ENCODE results near the gene ROCK2. TPM values are rescaled to one million over a fixed set of nuclear protein-coding genes. Genes with fewer than 3 reads are reported as not detected.

ROCK2 gene
- total and polyA plus RNA-seq, 2 donors (not counting 1 experiment from before 2014, with no cell fraction given), result 32.0 to 58.1 TPM

- TF ChIP-seq, protein P1, sequence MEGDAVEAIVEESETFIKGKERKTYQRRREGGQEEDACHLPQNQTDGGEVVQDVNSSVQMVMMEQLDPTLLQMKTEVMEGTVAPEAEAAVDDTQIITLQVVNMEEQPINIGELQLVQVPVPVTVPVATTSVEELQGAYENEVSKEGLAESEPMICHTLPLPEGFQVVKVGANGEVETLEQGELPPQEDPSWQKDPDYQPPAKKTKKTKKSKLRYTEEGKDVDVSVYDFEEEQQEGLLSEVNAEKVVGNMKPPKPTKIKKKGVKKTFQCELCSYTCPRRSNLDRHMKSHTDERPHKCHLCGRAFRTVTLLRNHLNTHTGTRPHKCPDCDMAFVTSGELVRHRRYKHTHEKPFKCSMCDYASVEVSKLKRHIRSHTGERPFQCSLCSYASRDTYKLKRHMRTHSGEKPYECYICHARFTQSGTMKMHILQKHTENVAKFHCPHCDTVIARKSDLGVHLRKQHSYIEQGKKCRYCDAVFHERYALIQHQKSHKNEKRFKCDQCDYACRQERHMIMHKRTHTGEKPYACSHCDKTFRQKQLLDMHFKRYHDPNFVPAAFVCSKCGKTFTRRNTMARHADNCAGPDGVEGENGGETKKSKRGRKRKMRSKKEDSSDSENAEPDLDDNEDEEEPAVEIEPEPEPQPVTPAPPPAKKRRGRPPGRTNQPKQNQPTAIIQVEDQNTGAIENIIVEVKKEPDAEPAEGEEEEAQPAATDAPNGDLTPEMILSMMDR (conservative IDR thresholded peaks at IDR 0.05 in 1 of 2, IDR thresholded peaks at IDR 0.05 in 1 of 2; ENCODE audit: low read depth in 1 of 2, low read length in 2 of 2), result no peak
- TF ChIP-seq EZH2 (IDR thresholded peaks at IDR 0.05; ENCODE audit: low read length, missing control alignments), result no peak
- Histone ChIP-seq H3K79me2 (ENCODE audit: control insufficient read depth, insufficient read depth, low read length) (no peaks in the 10 kb centered on the region), H3K4me3 (replicated peaks in 1 of 4; ENCODE audit: control extremely low read depth in 1 of 4, insufficient read depth in 1 of 4, low read depth in 3 of 4, low read length in 4 of 4) (no peak overlapping the region), H3K4me1 (ENCODE audit: control insufficient read depth, extremely low read depth, insufficient read depth, low read length) (peaks cover 32% of the 10 kb centered on the region), H3K36me3 (ENCODE audit: control insufficient read depth, insufficient read depth, low read length) (no peaks in the 10 kb centered on the region), H4K20me1 (ENCODE audit: control insufficient read depth, extremely low read depth, insufficient read depth, low read length) (no peaks in the 10 kb centered on the region), H2AFZ (ENCODE audit: low read length) (no peak overlapping the region), H3K9ac (ENCODE audit: insufficient read depth, low read length) (no peak overlapping the region), H3K4me2 (ENCODE audit: extremely low read depth, insufficient read depth, low read length) (no peak overlapping the region), H3K9me3 (ENCODE audit: control insufficient read depth, insufficient read depth, low read depth, low read length) (no peaks in the 10 kb centered on the region), H3K27me3 (ENCODE audit: control insufficient read depth, insufficient read depth, low read length) (no peaks in the 10 kb centered on the region), H3K27ac (ENCODE audit: insufficient read depth, low read length) (no peak overlapping the region)
- DNase-seq (ENCODE audit: low read depth in 2 of 2), result no peak
Observed at GRCh38 chr2:11388262-11389051, 44.0 kb upstream of the ROCK2 start.

DNA sequence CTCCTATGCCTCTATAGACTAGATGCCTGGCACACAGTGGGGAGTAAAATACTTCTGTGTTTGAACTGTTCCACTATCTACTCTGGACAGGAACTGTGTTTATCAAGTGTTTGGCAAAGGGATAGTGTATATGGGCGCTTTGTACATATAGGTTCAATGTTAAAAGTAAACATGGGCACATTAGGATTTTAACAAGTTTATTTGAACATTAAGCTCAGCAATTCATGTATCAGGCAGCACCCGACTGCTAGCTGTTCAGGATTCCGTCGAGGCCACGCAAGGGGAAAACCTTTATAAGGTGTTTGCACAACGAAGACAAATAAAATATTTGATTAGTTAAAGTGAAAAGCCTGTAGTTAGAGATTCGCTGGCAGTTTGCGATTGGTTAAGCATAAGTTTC is 43.4 kb upstream of the ROCK2 start:
- Histone ChIP-seq H3K4me3 (replicated peaks in 1 of 4; ENCODE audit: control extremely low read depth in 1 of 4, insufficient read depth in 1 of 4, low read depth in 3 of 4, low read length in 4 of 4) (no peak overlapping the region), H3K36me3 (ENCODE audit: control insufficient read depth, insufficient read depth, low read length) (no peaks in the 10 kb centered on the region), H3K4me2 (ENCODE audit: extremely low read depth, insufficient read depth, low read length) (no peak overlapping the region), H3K9me3 (ENCODE audit: control insufficient read depth, insufficient read depth, low read depth, low read length) (no peaks in the 10 kb centered on the region), H4K20me1 (ENCODE audit: control insufficient read depth, extremely low read depth, insufficient read depth, low read length) (no peaks in the 10 kb centered on the region), H3K27ac (ENCODE audit: insufficient read depth, low read length) (no peak overlapping the region), H3K9ac (ENCODE audit: insufficient read depth, low read length) (no peak overlapping the region), H2AFZ (ENCODE audit: low read length) (no peak overlapping the region), H3K4me1 (ENCODE audit: control insufficient read depth, extremely low read depth, insufficient read depth, low read length) (peaks cover 29% of the 10 kb centered on the region), H3K79me2 (ENCODE audit: control insufficient read depth, insufficient read depth, low read length) (no peaks in the 10 kb centered on the region), H3K27me3 (ENCODE audit: control insufficient read depth, insufficient read depth, low read length) (no peaks in the 10 kb centered on the region)
- TF ChIP-seq, protein P1 (conservative IDR thresholded peaks at IDR 0.05 in 1 of 2, IDR thresholded peaks at IDR 0.05 in 1 of 2; ENCODE audit: low read depth in 1 of 2, low read length in 2 of 2), result no peak
- TF ChIP-seq EZH2 (IDR thresholded peaks at IDR 0.05; ENCODE audit: low read length, missing control alignments), result no peak
- no peak for DNase-seq (ENCODE audit: low read depth in 2 of 2)

GRCh38 chr2:11387100-11387390 is 42.6 kb upstream of the ROCK2 start:
- Histone ChIP-seq H3K4me2 (ENCODE audit: extremely low read depth, insufficient read depth, low read length) (no peak overlapping the region), H4K20me1 (ENCODE audit: control insufficient read depth, extremely low read depth, insufficient read depth, low read length) (no peaks in the 10 kb centered on the region), H2AFZ (ENCODE audit: low read length) (no peak overlapping the region), H3K9me3 (ENCODE audit: control insufficient read depth, insufficient read depth, low read depth, low read length) (no peaks in the 10 kb centered on the region), H3K9ac (ENCODE audit: insufficient read depth, low read length) (no peak overlapping the region), H3K27me3 (ENCODE audit: control insufficient read depth, insufficient read depth, low read length) (no peaks in the 10 kb centered on the region), H3K4me3 (replicated peaks in 1 of 4; ENCODE audit: control extremely low read depth in 1 of 4, insufficient read depth in 1 of 4, low read depth in 3 of 4, low read length in 4 of 4) (no peak overlapping the region), H3K36me3 (ENCODE audit: control insufficient read depth, insufficient read depth, low read length) (no peaks in the 10 kb centered on the region), H3K4me1 (ENCODE audit: control insufficient read depth, extremely low read depth, insufficient read depth, low read length) (peaks cover 27% of the 10 kb centered on the region), H3K79me2 (ENCODE audit: control insufficient read depth, insufficient read depth, low read length) (no peaks in the 10 kb centered on the region), H3K27ac (ENCODE audit: insufficient read depth, low read length) (no peak overlapping the region)
- TF ChIP-seq EZH2 (IDR thresholded peaks at IDR 0.05; ENCODE audit: low read length, missing control alignments), result no peak
- TF ChIP-seq, protein P1 (conservative IDR thresholded peaks at IDR 0.05 in 1 of 2, IDR thresholded peaks at IDR 0.05 in 1 of 2; ENCODE audit: low read depth in 1 of 2, low read length in 2 of 2), result no peak
- DNase-seq (ENCODE audit: low read depth in 2 of 2), result no peak
